Endothelial cell of umbilical vein (primary cell): Measurements from ENCODE around the gene DOP1B. TPM values are rescaled to one million over a fixed set of nuclear protein-coding genes. Genes with fewer than 3 reads are reported as not detected.

Source experiments
- BruUV-seq: library from RNA; stranded (reverse); fragments of 400-500 nt; replicated peaks from 2 replicates; lab custom pipeline; 2021; lab: Mats Ljungman, UMichigan
- CTCF ChIA-PET: fragments of 300-600, 350-600 bp; sonication (Branson Sonifier 250); formaldehyde crosslinking; loops from one replicate; lab custom pipeline; 2021; ENCODE audit warnings: antibody characterized with exemption, inconsistent platforms; lab: Charles Lee
- POLR2A ChIA-PET: fragments of 300-600, 350-600 bp; sonication (Branson Sonifier 250); formaldehyde crosslinking; loops from one replicate; lab custom pipeline; 2021; ENCODE audit warnings: antibody characterized with exemption, inconsistent platforms; lab: Charles Lee
- DNase-seq: peaks from one replicate; pipeline ENCODE4 v3.0.0-alpha.2; 2011; ENCODE audit warnings: low read depth, low spot score
- FAIRE-seq: peaks from 2 replicates; lab custom pipeline; 2011; peaks lifted over from hg19 to GRCh38; lab: Jason Lieb, UNC
- H2AFZ ChIP-seq: 2 replicates; pipeline ENCODE4 v1.6.0; 2012; ENCODE audit warnings: low read depth, low read length, control low read depth, inconsistent platforms
- H3K27ac ChIP-seq: 2 replicates; pipeline ENCODE4 v1.5.1; 2011; ENCODE audit warnings: low read depth, mild to moderate bottlenecking, control low read depth, low read length, moderate library complexity; ENCODE audit not compliant: insufficient read depth
- H3K27me3 ChIP-seq, 2 experiments: 2 replicates each; pipeline versions ENCODE4 v1.6.0 to v1.6.1; 2011; ENCODE audit warnings: low read length in 2 of 2, mixed read lengths in 1 of 2; ENCODE audit not compliant: control insufficient read depth in 2 of 2, insufficient read depth in 2 of 2
- H3K36me3 ChIP-seq, 2 experiments: 2 replicates in 1 of 2; 3 replicates in 1 of 2; pipeline ENCODE4 v1.5.1; 2011; ENCODE audit warnings: low read length in 2 of 2, mild to moderate bottlenecking in 1 of 2, moderate library complexity in 1 of 2; ENCODE audit not compliant: control insufficient read depth in 2 of 2, insufficient read depth in 2 of 2; ENCODE audit errors: extremely low read depth in 1 of 2
- H3K4me1 ChIP-seq: 3 replicates; pipeline ENCODE4 v1.5.1; 2011; ENCODE audit warnings: mild to moderate bottlenecking, low read length; ENCODE audit not compliant: control insufficient read depth, insufficient read depth; ENCODE audit errors: extremely low read depth
- H3K4me2 ChIP-seq: 2 replicates; pipeline ENCODE4 v1.6.1; 2011; ENCODE audit warnings: low read length, control low read depth, mixed read lengths; ENCODE audit not compliant: insufficient read depth
- H3K4me3 ChIP-seq, 3 experiments: fragments of 200-600 bp in 1 of 3; sonication (generic), shearing (Covaris generic) in 1 of 3; replicated peaks in 1 of 3; 2 replicates each; pipeline ENCODE4 v1.5.1; 2011 to 2016; ENCODE audit warnings: control low read depth in 3 of 3, low read length in 3 of 3, mild to moderate bottlenecking in 2 of 3, inconsistent platforms in 1 of 3, low read depth in 1 of 3, moderate library complexity in 1 of 3; ENCODE audit not compliant: insufficient read depth in 1 of 3
- H3K79me2 ChIP-seq: 2 replicates; pipeline ENCODE4 v1.6.0; 2012; ENCODE audit warnings: low read length, inconsistent platforms; ENCODE audit not compliant: control insufficient read depth, insufficient read depth
- H3K9ac ChIP-seq: replicated peaks from 2 replicates; pipeline ENCODE3; 2011; ENCODE audit warnings: low read length, control low read depth; ENCODE audit not compliant: insufficient read depth; ENCODE audit errors: extremely low read depth
- H3K9me1 ChIP-seq: replicated peaks from 3 replicates; pipeline ENCODE4 v1.6.0; 2011; ENCODE audit warnings: mild to moderate bottlenecking, low read length; ENCODE audit not compliant: control insufficient read depth, insufficient read depth; ENCODE audit errors: extremely low read depth
- H3K9me3 ChIP-seq: replicated peaks from 2 replicates; pipeline ENCODE4 v1.5.1; 2012; ENCODE audit warnings: low read length, inconsistent platforms; ENCODE audit not compliant: control insufficient read depth, insufficient read depth
- H4K20me1 ChIP-seq: replicated peaks from 2 replicates; pipeline ENCODE3; 2011; ENCODE audit warnings: mild to moderate bottlenecking, low read length; ENCODE audit not compliant: control insufficient read depth, insufficient read depth; ENCODE audit errors: extremely low read depth
- EZH2 ChIP-seq: IDR thresholded peaks from 2 replicates; pipeline ENCODE4 v1.6.1; 2012; ENCODE audit warnings: borderline replicate concordance, low read depth, mild to moderate bottlenecking, moderate library complexity, low read length, inconsistent platforms; ENCODE audit not compliant: severe bottlenecking
- FOS ChIP-seq: IDR thresholded peaks from 2 replicates; pipeline ENCODE4 v1.6.1; 2011; ENCODE audit warnings: mild to moderate bottlenecking, low read length, moderate library complexity, borderline replicate concordance; ENCODE audit not compliant: insufficient read depth
- GATA2 ChIP-seq: IDR thresholded peaks from 2 replicates; pipeline ENCODE4 v1.7.0; 2011; ENCODE audit warnings: low read depth, mild to moderate bottlenecking, moderate library complexity, mixed read lengths, low read length; ENCODE audit not compliant: insufficient read length, insufficient read depth
- JUN ChIP-seq: IDR thresholded peaks from 2 replicates; pipeline ENCODE4 v1.6.1; 2011; ENCODE audit warnings: borderline replicate concordance, low read depth; ENCODE audit not compliant: insufficient read length, insufficient read depth
- MAX ChIP-seq: IDR thresholded peaks from 2 replicates; pipeline ENCODE4 v1.6.1; 2011; ENCODE audit not compliant: insufficient read depth, insufficient read length
- MYC ChIP-seq: IDR thresholded peaks from one replicate; pipeline ENCODE4 v1.6.1; 2011; ENCODE audit warnings: mild to moderate bottlenecking, low read depth, low read length
- POLR2A ChIP-seq: IDR thresholded peaks from 2 replicates; pipeline ENCODE4 v1.6.1; 2012; ENCODE audit warnings: low read depth, mild to moderate bottlenecking, control low read depth, low read length
- POLR2AphosphoS5 ChIP-seq: IDR thresholded peaks from 2 replicates; pipeline ENCODE4 v1.6.1; 2012; ENCODE audit warnings: low read depth, mild to moderate bottlenecking, control low read depth, low read length, moderate library complexity; ENCODE audit not compliant: insufficient read depth
- dilution Hi-C: fragments of 300-500 bp; cut with MboI; formaldehyde crosslinking; loops from one replicate; pipeline ENCODE4 v1.15.0; 2019; ENCODE audit warnings: low sequenced_read_pairs; ENCODE audit not compliant: extremely low pct_ligation_motif_present
- intact Hi-C: fragments of 100-400 bp; cut with micrococcal nuclease; formaldehyde crosslinking; loops from one replicate; pipeline ENCODE4 v1.10.0; 2022
- polyA plus RNA-seq, 4 experiments: library from polyadenylated mRNA; depleted of rRNA in 3 of 4; stranded (reverse) in 3 of 4; unstranded in 1 of 4; fragments of >200 nt; gene quantifications; 2 replicates each; pipeline versions ENCODE4 v1.2.1 to v1.2.3, GENCODE V29; 2011 to 2012; ENCODE audit warnings: missing spikeins in 1 of 4
- total RNA-seq: library from RNA; stranded (reverse); gene quantifications from 2 replicates; pipeline ENCODE4 v1.2.3, GENCODE V29; 2021

Gene DOP1B
- total and polyA plus RNA-seq, 2 donors (not counting 3 experiments of a cell fraction or from before 2014, with no cell fraction given) = 3.7 to 9.9 TPM

- Histone ChIP-seq H3K4me3 (no peak overlapping the region), H4K20me1 (no peaks in the 10 kb centered on the region), H3K4me2 (no peak overlapping the region), H3K36me3 (peaks cover 0 to 5% of the 10 kb centered on the region in 2 experiments), H3K79me2 (no peaks in the 10 kb centered on the region), H3K9me1 (no peaks in the 10 kb centered on the region), H3K9me3 (no peaks in the 10 kb centered on the region), H2AFZ (no peak overlapping the region), H3K9ac (no peak overlapping the region), H3K4me1 (no peaks in the 10 kb centered on the region), H3K27me3 (no peaks in the 10 kb centered on the region), H3K27ac (no peak overlapping the region)
- intact Hi-C loops (no loop called here), dilution Hi-C loops (no loop called here)
- BruUV-seq = no TSS peak
- TF ChIP-seq GATA2 (no peak), POLR2AphosphoS5 (no peak), JUN (no peak), POLR2A (no peak), MAX (no peak), EZH2 (no peak), FOS (no peak), MYC (no peak)
- DNase-seq = no peak
- CTCF ChIA-PET = interaction anchor here (1.5 kb wide), 1 partner anchor 36 kb away, joined by 5 read pairs; no protein-coding TSS in a partner anchor
- FAIRE-seq = no peak
- POLR2A ChIA-PET = no interaction called here
Observed at GRCh38 chr21:36167541-36167940, 10.9 kb downstream of the DOP1B start.
